ENCODE data around the gene ZFYVE16.
"Not testable (repeated sequence)": the region's sequence is repeated elsewhere in the genome, so short reads cannot be mapped to it uniquely, and the experiment has no call there.

ZFYVE16 gene

DNA sequence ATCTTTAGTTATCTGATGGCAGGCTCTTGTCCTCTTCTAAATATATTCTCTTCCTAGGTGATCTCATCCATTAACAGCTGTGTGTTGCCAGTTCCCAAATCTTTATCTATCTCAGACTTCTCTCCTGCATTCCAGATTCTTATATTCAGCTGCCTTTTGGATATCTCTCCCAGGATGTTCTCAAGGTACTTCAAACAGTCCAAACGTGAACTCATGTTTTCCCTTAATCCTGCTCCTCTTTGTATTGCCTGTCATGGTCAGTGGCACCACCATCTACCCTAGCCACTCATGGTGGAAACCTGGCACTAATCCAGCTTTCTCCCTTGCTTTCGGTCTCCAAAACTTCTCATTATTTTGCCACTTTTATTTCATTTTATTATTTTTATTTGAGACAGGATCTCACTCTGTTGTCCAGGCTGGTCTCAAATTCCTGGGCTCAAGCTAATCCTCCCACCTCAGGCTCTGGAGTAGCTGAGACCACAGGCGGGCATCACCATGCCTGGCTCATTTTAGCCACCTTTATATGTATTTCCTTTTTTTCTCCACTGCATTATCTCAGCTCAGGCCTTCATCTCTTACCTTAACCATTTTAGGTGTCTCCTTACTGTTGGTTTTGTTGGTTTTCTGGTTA, 3.8 kb downstream of the ZFYVE16 start:
- no peak for DNase-seq

DNA sequence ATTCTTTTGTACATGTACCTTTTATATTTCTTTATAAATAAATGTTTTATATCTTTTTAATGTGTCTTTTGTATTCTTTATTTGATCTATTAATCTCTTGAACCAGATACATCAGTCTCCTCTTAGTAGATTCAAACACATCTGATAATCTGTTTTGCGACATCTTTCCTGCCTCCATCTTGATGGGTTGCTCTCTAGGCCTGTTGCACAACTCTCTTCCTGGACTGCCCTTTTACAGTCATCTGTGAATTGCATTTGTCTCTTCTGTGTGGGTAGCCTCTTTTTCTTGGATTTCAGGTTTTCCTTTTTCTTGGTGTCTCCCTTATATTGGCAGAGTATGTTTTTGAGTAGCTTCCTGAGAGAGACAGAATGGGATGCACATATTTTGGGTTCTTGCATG, 6.2 kb downstream of the ZFYVE16 start:
- no peak for DNase-seq

DNA sequence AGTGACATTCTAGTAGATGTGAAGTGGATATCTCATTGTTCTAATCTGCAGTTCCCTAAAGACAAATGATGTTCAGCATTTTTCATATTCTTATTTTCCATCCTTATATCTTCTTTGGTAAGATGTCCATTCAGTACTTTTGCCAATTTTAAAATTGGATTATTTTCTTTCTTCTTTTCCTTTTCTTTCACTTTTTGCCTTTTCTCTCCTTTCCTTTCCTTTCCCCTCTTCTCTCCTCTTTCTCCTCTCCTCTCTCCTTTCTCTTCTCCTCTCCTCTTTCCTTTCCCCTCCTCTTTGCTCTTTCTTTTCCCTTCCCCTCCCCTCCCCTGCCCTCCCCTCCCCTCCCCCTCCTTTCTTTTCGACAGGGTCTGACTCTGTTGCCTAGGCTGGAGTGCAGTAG, 10.1 kb downstream of the ZFYVE16 start:
- DNase-seq = no peak

DNA sequence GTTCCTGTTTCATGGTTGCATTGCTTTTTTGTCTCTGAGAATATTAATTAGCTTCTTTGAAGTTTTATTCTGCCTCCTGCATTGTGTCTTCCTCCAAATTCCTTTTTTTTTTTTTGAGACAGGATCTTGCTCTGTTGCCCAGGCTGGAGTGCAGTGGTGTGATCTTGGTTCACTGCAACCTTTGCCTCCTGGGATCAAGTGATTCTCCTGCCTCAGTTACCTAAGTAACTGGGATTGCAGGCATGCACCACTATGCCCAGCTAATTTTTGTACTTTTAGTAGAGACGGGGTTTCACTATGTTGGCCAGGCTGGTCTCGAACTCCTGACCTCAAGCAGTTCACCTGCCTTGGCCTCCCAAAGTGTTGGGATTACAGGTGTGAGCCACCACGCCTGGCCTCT, 16.5 kb downstream of the ZFYVE16 start:
- DNase-seq = not testable (repeated sequence)

DNA sequence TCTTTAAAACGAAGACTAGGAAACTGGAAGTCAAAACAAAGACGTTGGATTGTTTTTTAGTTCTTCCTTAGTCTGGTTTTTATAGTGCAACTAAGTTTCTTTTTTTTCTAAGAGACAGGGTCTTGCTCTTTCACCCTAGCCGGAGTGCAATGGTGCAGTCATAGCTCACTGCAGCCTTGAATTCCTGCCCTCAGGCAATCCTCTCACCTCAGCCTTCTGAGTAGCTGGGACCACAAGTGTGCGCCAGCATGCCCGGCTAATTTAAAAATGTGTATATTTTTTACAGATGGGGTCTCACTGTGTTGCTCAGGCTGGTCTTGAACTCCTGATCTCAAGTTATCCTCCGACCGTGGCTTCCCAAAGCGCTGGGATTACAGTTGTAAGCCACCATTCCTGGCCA, 27.6 kb downstream of the ZFYVE16 start:
- no peak for DNase-seq

DNA sequence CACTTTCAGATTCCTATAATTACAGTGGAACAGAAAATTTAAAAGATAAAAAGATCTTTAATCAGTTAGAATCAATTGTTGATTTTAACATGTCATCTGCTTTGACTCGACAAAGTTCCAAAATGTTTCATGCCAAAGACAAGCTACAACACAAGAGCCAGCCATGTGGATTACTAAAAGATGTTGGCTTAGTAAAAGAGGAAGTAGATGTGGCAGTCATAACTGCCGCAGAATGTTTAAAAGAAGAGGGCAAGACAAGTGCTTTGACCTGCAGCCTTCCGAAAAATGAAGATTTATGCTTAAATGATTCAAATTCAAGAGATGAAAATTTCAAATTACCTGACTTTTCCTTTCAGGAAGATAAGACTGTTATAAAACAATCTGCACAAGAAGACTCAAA, 29.5 kb downstream of the ZFYVE16 start:
- no peak for DNase-seq

DNA sequence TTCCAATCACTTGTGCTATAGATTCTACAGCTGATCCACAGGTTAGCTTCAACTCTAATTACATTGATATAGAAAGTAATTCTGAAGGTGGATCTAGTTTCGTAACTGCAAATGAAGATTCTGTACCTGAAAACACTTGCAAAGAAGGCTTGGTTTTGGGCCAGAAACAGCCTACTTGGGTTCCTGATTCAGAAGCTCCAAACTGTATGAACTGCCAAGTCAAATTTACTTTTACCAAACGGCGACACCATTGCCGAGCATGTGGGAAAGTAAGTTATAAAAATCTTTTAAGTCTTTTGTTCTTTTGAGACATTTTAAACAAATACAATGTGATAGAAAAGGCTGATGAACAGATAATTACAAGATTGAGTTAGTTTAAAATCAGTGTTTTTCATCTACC, 30.9 kb downstream of the ZFYVE16 start:
- DNase-seq = no peak

DNA sequence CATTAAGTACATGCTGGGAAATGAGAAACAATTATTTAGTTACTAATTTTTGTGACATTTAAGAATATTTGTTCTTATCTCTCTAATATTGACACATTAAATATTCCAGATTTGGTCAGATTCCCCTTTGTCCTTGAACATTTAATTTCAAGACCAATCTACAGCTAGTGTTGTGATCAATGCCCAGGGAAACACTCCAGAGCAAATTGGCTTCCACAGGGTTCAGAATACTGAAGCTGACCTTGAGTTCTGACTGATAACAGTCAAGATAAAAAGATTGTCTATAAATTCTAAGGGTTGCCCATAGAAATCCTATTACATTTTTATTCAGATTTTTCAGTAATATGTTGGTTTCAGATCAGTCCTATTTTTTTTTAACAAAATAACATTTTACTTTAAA, 31.3 kb downstream of the ZFYVE16 start:
- DNase-seq = no peak

DNA sequence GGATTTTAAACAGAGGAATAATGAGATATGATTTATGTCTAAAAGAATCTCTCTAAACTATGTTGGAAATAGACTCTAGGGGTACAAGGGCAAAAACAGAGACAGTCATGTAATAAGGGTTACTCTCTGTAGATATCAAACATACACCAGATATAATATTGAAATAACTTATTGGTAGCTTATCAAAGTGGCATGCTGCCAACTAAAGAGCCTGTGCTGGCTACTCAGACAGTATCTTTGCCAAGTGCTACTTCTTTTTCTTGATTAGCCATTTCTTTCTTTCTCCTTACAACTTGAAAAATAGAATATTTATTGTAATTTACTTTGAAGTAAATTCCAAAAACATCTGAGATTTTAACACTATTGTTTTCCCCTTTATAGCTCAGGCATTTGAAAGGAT, 34.9 kb downstream of the ZFYVE16 start:
- DNase-seq = no peak

DNA sequence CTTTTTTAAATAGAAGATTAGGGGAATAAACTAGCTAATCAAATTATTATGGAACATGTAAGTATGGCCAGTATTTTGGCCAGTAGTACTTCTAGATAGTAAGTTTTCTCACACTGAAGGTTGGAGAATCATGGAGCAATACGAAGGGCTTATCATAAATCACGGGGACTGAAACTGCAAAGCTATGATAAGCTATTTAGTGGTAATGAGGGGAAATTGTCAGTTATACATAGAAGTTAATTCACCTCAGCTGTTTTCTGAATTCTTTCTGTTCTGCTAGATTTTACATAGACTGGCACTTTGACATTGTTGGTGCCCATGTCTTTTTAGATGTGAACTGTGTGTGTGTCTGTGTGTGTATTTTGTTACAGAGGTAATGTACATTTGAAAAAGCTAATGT, 45.5 kb downstream of the ZFYVE16 start:
- DNase-seq = no peak

DNA sequence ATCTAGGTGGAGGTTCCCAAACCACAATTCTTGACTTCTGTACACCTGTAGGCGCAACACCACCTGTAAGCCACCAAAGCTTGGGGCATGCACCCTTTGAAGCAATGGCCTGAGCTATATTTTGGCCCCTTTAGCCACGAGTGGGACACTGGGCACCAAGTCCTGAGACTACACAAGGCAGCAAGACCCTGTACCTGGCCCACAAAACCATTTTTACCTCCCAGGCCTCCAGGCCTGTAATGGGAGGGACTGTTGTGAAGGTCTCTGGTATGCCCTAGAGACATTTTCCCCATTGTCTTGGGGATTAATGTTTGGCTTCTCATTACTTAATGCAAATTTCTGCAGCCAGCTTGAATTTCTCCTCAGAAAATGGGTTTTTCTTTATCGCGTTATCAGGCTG, 55.4 kb downstream of the ZFYVE16 start:
- no peak for DNase-seq

DNA sequence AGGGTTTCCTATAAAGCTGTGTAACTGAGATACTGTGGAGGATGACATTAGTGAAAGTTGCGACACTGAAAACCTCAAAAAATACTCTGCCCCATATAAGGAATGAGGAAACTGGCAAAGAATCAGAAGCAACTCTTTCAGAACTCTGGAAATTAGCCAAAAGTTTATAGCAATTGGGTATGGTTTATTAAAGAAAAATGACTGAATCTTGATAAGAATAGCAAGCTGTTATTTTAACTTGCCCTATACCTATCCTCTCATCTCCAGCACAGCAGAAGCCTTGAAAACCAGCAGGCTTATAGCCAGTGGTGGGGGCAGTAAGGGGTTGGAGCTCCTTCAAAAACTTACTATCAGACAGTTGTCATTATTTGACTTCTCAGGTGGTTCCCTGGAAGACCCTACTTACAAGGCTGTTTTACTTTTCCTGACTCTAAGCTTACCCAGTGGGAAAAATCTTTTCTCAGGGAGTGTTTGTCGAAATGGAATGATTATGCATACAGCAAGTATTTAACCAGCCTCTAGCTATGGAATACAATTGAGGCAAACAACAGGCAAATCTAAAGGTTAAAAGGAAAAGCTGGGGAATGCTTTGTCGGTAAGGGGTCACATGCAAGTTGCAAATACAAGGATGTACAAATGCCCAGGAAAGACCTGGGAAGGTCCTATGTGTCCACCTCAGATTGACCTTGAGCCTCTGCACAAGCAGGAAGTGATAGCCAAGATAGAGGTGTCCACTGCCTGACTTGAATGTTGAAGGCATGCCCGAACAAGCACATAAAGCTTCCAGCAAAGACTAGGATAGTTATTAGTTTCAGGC, 59.0 kb downstream of the ZFYVE16 start:
- no peak for DNase-seq

DNA sequence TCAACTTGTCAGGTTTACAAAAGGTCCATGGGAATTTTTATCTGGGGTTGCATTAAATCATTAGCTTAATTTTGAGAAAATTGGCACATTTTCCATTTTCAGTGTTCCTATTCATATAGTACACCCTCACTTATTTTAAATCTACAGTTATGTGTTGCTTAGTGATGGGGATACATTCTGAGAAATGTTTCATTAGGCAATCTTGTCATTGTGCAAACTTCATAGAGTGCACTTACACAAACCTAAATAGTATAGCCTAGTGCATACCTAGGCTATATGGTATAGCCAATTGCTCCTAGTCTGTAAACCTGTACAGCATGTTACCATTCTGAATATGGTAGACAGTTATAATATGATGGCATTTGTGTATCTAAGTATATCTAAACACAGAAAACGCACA, 60.3 kb downstream of the ZFYVE16 start:
- DNase-seq = no peak

DNA sequence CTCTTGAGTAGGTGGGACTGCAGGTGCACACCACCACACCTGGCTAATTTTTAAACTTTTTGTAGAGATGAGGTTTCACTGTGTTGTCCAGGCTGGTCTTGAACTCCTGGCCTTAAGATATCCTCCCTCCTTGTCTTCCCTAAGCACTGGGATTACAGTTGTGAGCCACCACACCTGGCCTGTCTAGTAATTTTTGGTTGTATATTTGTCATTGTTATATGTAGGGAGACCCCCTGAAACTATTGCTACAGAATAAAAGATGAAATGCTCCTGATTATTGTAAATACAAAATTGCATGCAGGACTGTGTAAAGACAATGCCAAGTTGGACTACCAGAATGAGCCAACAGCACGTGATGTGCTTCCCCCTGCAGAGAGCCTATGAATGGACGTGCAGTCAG, 62.8 kb downstream of the ZFYVE16 start:
- DNase-seq = not testable (repeated sequence)

DNA sequence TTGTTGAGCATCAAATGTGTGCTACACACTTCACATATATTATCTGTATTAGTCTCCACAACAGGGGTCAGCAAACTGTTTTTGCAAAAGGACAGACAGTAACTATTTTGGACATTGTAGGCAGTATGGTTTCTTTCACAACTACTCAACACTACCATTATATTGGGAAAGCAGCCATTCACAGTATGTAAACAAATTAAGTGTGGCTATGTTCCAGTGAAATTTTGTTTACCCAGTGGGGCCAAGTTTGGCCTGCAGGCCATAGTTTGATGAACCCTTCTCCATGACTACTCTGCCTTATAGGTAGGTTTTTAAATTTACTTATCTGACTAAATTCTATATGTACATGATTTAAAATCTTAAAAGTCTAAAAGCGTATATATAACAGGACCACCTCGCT, 67.1 kb downstream of the ZFYVE16 start:
- no peak for DNase-seq

DNA sequence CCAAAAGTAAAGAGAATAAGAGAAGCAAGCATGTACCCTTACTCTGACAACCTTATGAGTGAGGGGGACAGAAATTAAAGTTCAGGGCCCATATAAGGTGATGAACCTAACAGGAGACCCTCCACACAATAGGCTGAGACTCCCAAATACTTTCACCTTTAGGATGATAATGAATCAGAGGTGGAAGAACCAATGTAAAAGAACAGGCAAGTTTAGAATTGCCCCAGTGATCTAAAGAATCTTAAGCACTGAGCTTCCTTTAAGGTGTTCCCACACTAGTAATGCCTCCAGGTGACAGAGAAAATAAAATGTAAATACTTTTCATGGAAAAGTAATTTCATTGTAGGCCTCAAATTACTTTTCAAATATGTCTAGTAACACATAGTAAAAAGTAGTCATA, 71.8 kb downstream of the ZFYVE16 start:
- no peak for DNase-seq

DNA sequence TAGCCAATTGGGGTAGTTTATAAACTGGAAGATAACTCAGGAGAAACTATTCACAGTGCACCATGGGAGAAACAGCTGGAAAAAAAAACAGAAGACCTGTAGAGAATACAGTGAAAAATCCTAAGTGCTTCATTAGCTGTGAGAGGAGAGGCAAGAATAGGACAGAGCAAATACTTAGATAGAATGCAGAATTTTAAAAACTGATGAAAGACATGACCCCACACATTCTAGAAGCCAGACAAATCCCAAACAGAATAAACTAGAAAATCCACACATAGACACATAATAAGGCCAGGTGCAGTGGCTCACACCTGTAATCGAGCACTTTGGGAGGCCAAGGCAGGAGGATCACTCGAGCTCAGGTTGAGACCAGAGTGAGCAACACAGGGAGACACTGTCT, 72.5 kb downstream of the ZFYVE16 start:
- no peak for DNase-seq

DNA sequence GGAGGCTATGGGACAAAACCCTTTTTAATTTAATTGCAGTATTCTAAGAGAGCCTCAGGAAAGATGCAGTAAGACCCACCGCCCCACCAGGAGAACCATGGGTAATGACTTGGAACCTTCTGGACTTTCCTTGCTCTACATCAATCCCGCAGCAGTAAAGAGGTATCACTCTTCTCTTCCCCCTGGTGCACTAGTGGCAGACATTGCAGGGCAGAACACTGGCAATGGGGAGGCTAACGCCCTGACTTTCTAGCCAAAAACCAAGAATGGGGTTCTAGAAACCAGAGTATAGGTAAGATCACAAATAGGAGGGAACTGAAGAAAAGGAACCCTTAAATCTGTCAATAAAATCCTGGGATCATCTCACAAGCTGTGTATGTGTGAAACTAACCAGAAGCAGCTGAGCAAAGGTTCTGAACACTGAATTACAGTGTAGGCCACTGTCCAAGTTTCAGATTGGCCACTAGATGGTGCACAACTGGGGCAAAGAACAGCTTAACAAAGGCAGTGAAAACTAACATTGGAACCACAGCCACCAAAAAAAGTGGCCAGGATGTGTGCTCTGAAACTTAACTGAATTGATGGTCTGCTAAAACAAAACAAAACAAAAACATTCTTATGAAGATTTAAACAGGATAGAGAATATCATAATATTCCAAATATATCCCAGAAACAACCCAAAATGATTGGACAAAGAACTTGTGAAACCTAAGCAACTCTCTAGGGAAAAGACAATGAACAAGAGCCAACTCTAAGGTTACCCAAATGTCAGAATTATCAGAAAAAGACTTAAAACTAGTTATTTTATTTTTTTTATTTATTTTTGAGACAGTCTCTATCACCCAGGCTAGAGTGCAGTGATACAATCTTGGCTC, 73.4 kb downstream of the ZFYVE16 start:
- DNase-seq = peak; percentile 12

DNA sequence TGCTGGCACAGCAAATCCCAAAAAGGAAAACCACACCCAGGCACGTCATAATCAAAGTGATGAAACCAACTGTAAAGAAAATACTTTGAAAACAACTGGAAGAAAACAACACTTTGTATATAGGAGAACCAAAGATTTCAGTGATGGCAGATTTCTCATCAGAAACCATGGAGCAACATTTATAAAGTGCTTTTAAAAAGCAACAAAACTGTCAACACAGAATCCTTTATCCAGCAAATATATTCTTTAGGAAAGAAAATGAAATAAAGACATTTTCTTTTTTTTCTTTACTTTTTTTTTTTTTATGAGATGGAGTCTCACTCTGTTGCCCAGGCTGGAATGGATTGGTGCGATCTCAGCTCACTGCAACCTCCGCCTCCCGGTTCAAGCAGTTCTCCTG, 74.7 kb downstream of the ZFYVE16 start:
- DNase-seq = no peak

DNA sequence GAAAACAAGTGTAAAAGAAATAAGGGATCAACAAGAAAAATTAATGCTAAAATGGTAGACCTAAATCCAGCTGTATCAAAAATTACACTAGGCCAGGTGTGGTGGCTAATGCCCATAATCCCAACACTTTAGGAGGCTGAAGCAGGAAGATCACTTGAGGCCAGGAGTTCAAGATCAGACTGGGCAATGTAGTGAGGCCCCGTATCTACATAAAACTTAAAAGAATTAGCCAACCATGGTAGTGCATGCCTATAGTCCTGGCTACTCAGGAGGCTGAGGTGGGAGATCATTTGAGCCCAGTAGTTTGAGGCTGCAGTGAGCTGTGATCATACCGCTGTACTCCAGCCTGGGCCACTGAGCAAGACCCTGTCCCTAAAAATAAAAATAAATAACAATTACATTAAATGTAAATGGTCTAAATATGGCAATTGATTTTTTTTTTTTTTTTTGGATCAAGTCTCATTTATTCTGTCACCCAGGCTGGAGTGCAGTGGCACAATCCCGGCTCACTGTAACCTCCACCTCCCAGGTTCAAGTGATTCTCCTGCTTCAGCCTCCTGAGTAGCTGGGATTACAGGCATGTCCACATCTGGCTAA, 75.9 kb downstream of the ZFYVE16 start:
- DNase-seq = no peak

DNA sequence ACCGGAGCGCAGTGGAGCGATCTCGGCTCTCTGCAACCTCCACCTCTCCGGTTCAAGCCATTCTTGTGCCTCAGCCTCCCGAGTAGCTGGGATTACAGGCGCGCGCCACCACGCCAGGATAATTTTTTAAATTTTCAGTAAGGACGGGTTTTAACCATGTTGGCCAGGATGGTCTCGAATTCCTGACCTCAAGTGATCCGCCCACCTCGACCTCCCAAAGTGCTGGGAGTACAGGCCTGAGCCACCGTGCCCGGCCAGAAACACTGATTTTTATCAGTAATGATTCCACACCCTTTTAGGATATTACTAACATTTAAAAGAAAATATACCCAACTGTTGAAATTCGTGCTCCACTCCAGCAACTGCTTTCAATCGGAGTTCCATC, 79.6 kb downstream of the ZFYVE16 start:
- no peak for DNase-seq

DNA sequence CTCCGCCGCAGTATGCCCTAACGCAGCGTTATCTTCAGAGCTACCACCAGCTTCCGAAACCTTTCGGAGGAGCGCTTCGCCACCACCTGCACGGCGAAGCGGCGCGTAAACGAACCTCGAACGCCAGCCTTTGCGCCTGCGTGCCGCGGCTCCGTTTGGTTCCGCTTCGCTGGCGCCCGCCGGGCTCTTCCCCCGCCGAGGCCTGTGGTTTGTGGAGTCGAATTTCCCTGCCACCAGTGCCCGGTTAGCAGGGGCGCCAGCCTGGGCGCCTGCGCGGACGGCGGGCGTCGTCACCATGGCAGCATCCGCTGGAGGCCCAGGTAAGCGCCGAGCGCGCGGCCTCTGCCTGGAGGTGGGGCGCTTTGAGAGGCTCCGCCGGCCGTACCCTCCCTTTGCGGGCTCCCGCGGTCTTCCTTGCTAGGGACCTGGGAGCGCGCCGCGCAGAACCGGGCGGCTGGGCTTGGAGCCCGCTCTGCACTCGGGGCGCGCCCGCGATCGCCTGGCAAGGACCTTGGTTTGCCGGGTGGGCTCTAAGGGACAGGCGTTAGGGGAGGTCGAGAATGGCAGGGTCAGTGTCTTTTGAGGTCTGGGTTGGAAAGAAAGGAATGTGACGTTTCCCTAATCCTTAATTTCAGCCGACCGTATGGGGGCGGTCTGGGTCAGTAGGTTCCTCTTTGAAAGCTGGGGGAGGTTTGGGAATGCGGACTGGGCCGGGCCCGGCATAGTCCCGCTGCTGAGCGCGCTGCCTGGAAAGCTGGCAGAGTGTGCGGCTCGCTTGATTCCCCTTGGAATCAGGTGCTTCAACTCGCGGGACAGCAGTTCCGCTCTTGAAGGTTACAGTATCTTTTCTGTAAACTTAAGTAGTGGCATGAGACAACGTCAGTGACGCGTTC, 80.2 kb downstream of the ZFYVE16 start, which contains the start of gene FAM151B:
TSS of gene FAM151B (plus strand) at position 272 of the 893 bp plus-strand sequence. CDS start at position 296, 24 bp downstream.
- DNase-seq = peak; percentile 66
